Keratinocyte (primary cell): Measurements from ENCODE around the gene DOP1A.

Source experiments
- EZH2 ChIP-seq: IDR thresholded peaks from one replicate; pipeline ENCODE4 v1.6.1; 2012; ENCODE audit warnings: inconsistent platforms, mild to moderate bottlenecking, low read length, moderate library complexity
- TF ChIP-seq, protein P1 (sequence below), 3 experiments: IDR thresholded peaks in 1 of 3; conservative IDR thresholded peaks in 1 of 3; optimal IDR thresholded peaks in 1 of 3; 2 replicates in 2 of 3; 3 replicates in 1 of 3; pipeline versions ENCODE3 to v1.5.1; 2011; ENCODE audit warnings: low read length in 3 of 3, mild to moderate bottlenecking in 3 of 3, moderate library complexity in 2 of 3, control low read depth in 1 of 3, inconsistent platforms in 1 of 3; ENCODE audit not compliant: insufficient read depth in 2 of 3; ENCODE audit errors: extremely low read depth in 1 of 3

- TF ChIP-seq EZH2: no peak
- TF ChIP-seq, protein P1, sequence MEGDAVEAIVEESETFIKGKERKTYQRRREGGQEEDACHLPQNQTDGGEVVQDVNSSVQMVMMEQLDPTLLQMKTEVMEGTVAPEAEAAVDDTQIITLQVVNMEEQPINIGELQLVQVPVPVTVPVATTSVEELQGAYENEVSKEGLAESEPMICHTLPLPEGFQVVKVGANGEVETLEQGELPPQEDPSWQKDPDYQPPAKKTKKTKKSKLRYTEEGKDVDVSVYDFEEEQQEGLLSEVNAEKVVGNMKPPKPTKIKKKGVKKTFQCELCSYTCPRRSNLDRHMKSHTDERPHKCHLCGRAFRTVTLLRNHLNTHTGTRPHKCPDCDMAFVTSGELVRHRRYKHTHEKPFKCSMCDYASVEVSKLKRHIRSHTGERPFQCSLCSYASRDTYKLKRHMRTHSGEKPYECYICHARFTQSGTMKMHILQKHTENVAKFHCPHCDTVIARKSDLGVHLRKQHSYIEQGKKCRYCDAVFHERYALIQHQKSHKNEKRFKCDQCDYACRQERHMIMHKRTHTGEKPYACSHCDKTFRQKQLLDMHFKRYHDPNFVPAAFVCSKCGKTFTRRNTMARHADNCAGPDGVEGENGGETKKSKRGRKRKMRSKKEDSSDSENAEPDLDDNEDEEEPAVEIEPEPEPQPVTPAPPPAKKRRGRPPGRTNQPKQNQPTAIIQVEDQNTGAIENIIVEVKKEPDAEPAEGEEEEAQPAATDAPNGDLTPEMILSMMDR (optimal IDR thresholded peaks at IDR 0.05 in 1 of 3, IDR thresholded peaks at IDR 0.05 in 1 of 3, conservative IDR thresholded peaks at IDR 0.05 in 1 of 3; ENCODE audit: extremely low read depth in 1 of 3, insufficient read depth in 2 of 3, low read length in 3 of 3): no peak
Observed at GRCh38 chr6:83086751-83087150, 19.3 kb downstream of the DOP1A start.
